PC-9 (cell line): ENCODE measurements around the gene MAGI3. TPM values are rescaled to one million over a fixed set of nuclear protein-coding genes. Genes with fewer than 3 reads are reported as not detected.
A peak's percentile ranks its signal among the peaks of the same experiment; 100 is the strongest.

ENCODE experiments used
- BruUV-seq: library from RNA; stranded (reverse); fragments of 400-500 nt; replicated peaks from 2 replicates; lab custom pipeline; 2021; lab: Mats Ljungman, UMichigan
- CTCF ChIA-PET: fragments of 300-600 bp; sonication (Branson Sonifier 250); formaldehyde crosslinking; loops from one replicate; lab custom pipeline; 2022; ENCODE audit warnings: antibody characterized with exemption; lab: Charles Lee
- POLR2A ChIA-PET: fragments of 300-600 bp; sonication (Branson Sonifier 250); formaldehyde crosslinking; loops from one replicate; lab custom pipeline; 2022; ENCODE audit warnings: antibody characterized with exemption; ENCODE audit not compliant: unreplicated experiment; lab: Charles Lee
- DNase-seq, 2 experiments: peaks; one replicate each; pipeline versions ENCODE4 v3.0.0 to v3.0.0-alpha.2; 2015 to 2022; ENCODE audit warnings: mixed read lengths in 1 of 2
- H2AFZ ChIP-seq: fragments of 200-600 bp; sonication (generic); 2 replicates; pipeline ENCODE4 v1.8.1; 2017; ENCODE audit warnings: antibody characterized with exemption
- H3F3A ChIP-seq: fragments of 200-600 bp; sonication (generic); 2 replicates; pipeline ENCODE4 v1.8.1; 2017; ENCODE audit warnings: antibody characterized with exemption, mild to moderate bottlenecking, low read depth; ENCODE audit not compliant: insufficient read depth
- H3K27ac ChIP-seq: fragments of 200-600 bp; sonication (generic); 2 replicates; pipeline ENCODE4 v1.6.1; 2016; ENCODE audit warnings: mixed run types
- H3K27me3 ChIP-seq: fragments of 200-600 bp; sonication (generic); 2 replicates; pipeline ENCODE4 v1.6.1; 2016; ENCODE audit warnings: low read depth, mixed run types; ENCODE audit not compliant: insufficient read depth
- H3K36me3 ChIP-seq: fragments of 200-600 bp; sonication (generic); 2 replicates; pipeline ENCODE4 v1.6.1; 2016; ENCODE audit warnings: low read depth, mixed run types
- H3K4me1 ChIP-seq: fragments of 200-600 bp; sonication (generic); replicated peaks from 2 replicates; pipeline ENCODE4 v1.6.1; 2016; ENCODE audit warnings: mixed run types; ENCODE audit not compliant: insufficient read depth
- H3K4me2 ChIP-seq: fragments of 200-600 bp; sonication (generic); 2 replicates; pipeline ENCODE4 v1.6.1; 2017; ENCODE audit warnings: mixed run types
- H3K4me3 ChIP-seq: fragments of 200-600 bp; sonication (generic); 2 replicates; pipeline ENCODE4 v1.6.1; 2016; ENCODE audit warnings: mixed run types
- H3K79me2 ChIP-seq: fragments of 200-600 bp; sonication (generic); 2 replicates; pipeline ENCODE4 v1.6.1; 2017; ENCODE audit warnings: low read depth, mixed run types
- H3K9me2 ChIP-seq: fragments of 200-600 bp; sonication (generic); 2 replicates; pipeline ENCODE4 v1.8.1; 2017; ENCODE audit warnings: mild to moderate bottlenecking; ENCODE audit not compliant: insufficient read depth
- H3K9me3 ChIP-seq: fragments of 200-600 bp; sonication (generic); 2 replicates; pipeline ENCODE4 v1.8.1; 2016; ENCODE audit warnings: low read depth; ENCODE audit not compliant: insufficient read depth
- H4K20me1 ChIP-seq: fragments of 200-600 bp; sonication (generic); 2 replicates; pipeline ENCODE4 v1.8.1; 2017; ENCODE audit not compliant: insufficient read depth
- CTCF ChIP-seq: fragments of 200-600 bp; sonication (generic); conservative IDR thresholded peaks from 2 replicates; pipeline ENCODE4 v1.6.1; 2017; ENCODE audit warnings: mixed run types, antibody characterized with exemption, mild to moderate bottlenecking, moderate library complexity
- EZH2 ChIP-seq: fragments of 200-600 bp; sonication (generic); IDR thresholded peaks from 2 replicates; pipeline ENCODE4 v1.8.0; 2017; ENCODE audit warnings: antibody characterized with exemption, low read depth
- intact Hi-C: fragments of 100-400 bp; cut with micrococcal nuclease; formaldehyde crosslinking; loops from one replicate; pipeline ENCODE4 v1.10.0; 2022; ENCODE audit not compliant: unreplicated experiment
- total RNA-seq: library from RNA; stranded (reverse); gene quantifications from 2 replicates; pipeline ENCODE4 v1.2.3, GENCODE V29; 2021

Gene MAGI3
- total RNA-seq, 1 experiment from 2014 or later = 17.3 TPM

- intact Hi-C loops = loop anchor here (10.0 kb wide), 3 partner anchors 63 to 247 kb away; no protein-coding TSS in a partner anchor
- no peak overlapping the region for H3K27ac ChIP-seq
- POLR2A ChIA-PET = no interaction called here
These were observed 61.4 kb downstream of the MAGI3 start for GRCh38 chr1:113451710-113452109.

GRCh38 chr1:113452921-113453770 is 62.8 kb downstream of the MAGI3 start:
- H3K9me3 ChIP-seq = peaks cover 13% of the 10 kb centered on the region
- DNase-seq = peak in 1 of 2 experiments; percentile 50
- peaks cover 20% of the 10 kb centered on the region for H3K4me1 ChIP-seq
- H3K9me2 ChIP-seq = no peaks in the 10 kb centered on the region
- H2AFZ ChIP-seq = no peak overlapping the region
- H3F3A ChIP-seq = peaks cover 27% of the 10 kb centered on the region
- H3K27ac ChIP-seq = no peak overlapping the region
- no peak overlapping the region for H3K4me2 ChIP-seq
- no peaks in the 10 kb centered on the region for H4K20me1 ChIP-seq
- H3K27me3 ChIP-seq = no peaks in the 10 kb centered on the region
- no TSS peak for BruUV-seq
- ChIA-PET CTCF (interaction anchor here (0.5 to 1.2 kb wide), 4 partner anchors 57 to 312 kb away, joined by 3 to 4 read pairs (median 3); no protein-coding TSS in a partner anchor), POLR2A (no interaction called here)
- intact Hi-C loops = loop anchor here (1.0 to 10.0 kb wide), 4 partner anchors 62 to 313 kb away; no protein-coding TSS in a partner anchor
- TF ChIP-seq CTCF (peak; percentile 81), EZH2 (no peak)
- H3K79me2 ChIP-seq = peaks cover 3% of the 10 kb centered on the region
- H3K36me3 ChIP-seq = 0 out of 2 replicates have a peak, but pooled peaks cover 5% of the 10 kb centered on the region
- H3K4me3 ChIP-seq = no peak overlapping the region

More at GRCh38 chr1:113451710-113452109, 61.4 kb downstream of the MAGI3 start:
- Histone ChIP-seq H3K4me1 (peaks cover 7% of the 10 kb centered on the region), H3F3A (peaks cover 13% of the 10 kb centered on the region), H3K79me2 (no peaks in the 10 kb centered on the region), H3K9me2 (no peaks in the 10 kb centered on the region), H3K4me2 (no peak overlapping the region), H3K27me3 (no peaks in the 10 kb centered on the region), H4K20me1 (no peaks in the 10 kb centered on the region), H3K9me3 (peaks cover 8% of the 10 kb centered on the region), H2AFZ (no peak overlapping the region), H3K4me3 (no peak overlapping the region), H3K36me3 (0 out of 2 replicates have a peak, but pooled peaks cover 5% of the 10 kb centered on the region)
- no peak for DNase-seq
- BruUV-seq = no TSS peak
- CTCF ChIA-PET = interaction anchor here (0.7 kb wide), 1 partner anchor 25 kb away, joined by 4 read pairs; no protein-coding TSS in a partner anchor
- no peak for TF ChIP-seq EZH2
- no peak for TF ChIP-seq CTCF

- Histone ChIP-seq H3K27ac (no peak overlapping the region), H3K79me2 (peaks cover 9% of the 10 kb centered on the region), H3K4me3 (no peak overlapping the region), H3K9me3 (peaks cover 13% of the 10 kb centered on the region), H4K20me1 (no peaks in the 10 kb centered on the region), H2AFZ (no peak overlapping the region), H3F3A (peaks cover 27% of the 10 kb centered on the region), H3K27me3 (no peaks in the 10 kb centered on the region), H3K4me1 (peaks cover 22% of the 10 kb centered on the region), H3K4me2 (no peak overlapping the region), H3K9me2 (no peaks in the 10 kb centered on the region), H3K36me3 (0 out of 2 replicates have a peak, but pooled peaks cover 5% of the 10 kb centered on the region)
- ChIA-PET CTCF (interaction anchor here (0.8 to 1.2 kb wide), 3 partner anchors 57 to 313 kb away, joined by 3 to 4 read pairs (median 3); no protein-coding TSS in a partner anchor), POLR2A (no interaction called here)
- BruUV-seq = no TSS peak
- TF ChIP-seq EZH2 (no peak), CTCF (no peak)
- DNase-seq = no peak
- intact Hi-C loops = loop anchor here (1.0 to 10.0 kb wide), 4 partner anchors 61 to 313 kb away; no protein-coding TSS in a partner anchor
These were observed 63.4 kb downstream of the MAGI3 start for GRCh38 chr1:113453771-113454083.
